ENCODE measurements around the gene PALM3.
"Not testable (repeated sequence)": the region's sequence is repeated elsewhere in the genome, so short reads cannot be mapped to it uniquely, and the experiment has no call there.

PALM3 gene

GRCh38 chr19:14054099-14054498, 7.8 kb downstream of the PALM3 start:
- TF ChIP-seq CTCF (IDR thresholded peaks at IDR 0.05; ENCODE audit: low read depth, low read length) = no peak
- no peak for DNase-seq (ENCODE audit: low read depth in 2 of 2)

GRCh38 chr19:14053500-14053899, 8.4 kb downstream of the PALM3 start:
- no peak for TF ChIP-seq CTCF (IDR thresholded peaks at IDR 0.05; ENCODE audit: low read depth, low read length)
- DNase-seq (ENCODE audit: low read depth in 2 of 2) = no peak

More at GRCh38 chr19:14054099-14054498, 7.8 kb downstream of the PALM3 start:
- H3K4me3 ChIP-seq (replicated peaks in 1 of 2; ENCODE audit: low read depth in 2 of 2, low read length in 2 of 2) = no peak overlapping the region

GRCh38 chr19:14053032-14053431, 8.8 kb downstream of the PALM3 start:
- no peak for TF ChIP-seq CTCF (IDR thresholded peaks at IDR 0.05; ENCODE audit: low read depth, low read length)
- DNase-seq (ENCODE audit: low read depth in 2 of 2) = no peak

More at GRCh38 chr19:14053500-14053899, 8.4 kb downstream of the PALM3 start:
- H3K4me3 ChIP-seq (replicated peaks in 1 of 2; ENCODE audit: low read depth in 2 of 2, low read length in 2 of 2) = no peak overlapping the region

GRCh38 chr19:14052470-14052869, 9.4 kb downstream of the PALM3 start:
- no peak overlapping the region for H3K4me3 ChIP-seq (replicated peaks in 1 of 2; ENCODE audit: low read depth in 2 of 2, low read length in 2 of 2)
- DNase-seq (ENCODE audit: low read depth in 2 of 2) = no peak
- no peak for TF ChIP-seq CTCF (IDR thresholded peaks at IDR 0.05; ENCODE audit: low read depth, low read length)

More at GRCh38 chr19:14053032-14053431, 8.8 kb downstream of the PALM3 start:
- H3K4me3 ChIP-seq (replicated peaks in 1 of 2; ENCODE audit: low read depth in 2 of 2, low read length in 2 of 2) = no peak overlapping the region

- TF ChIP-seq CTCF (IDR thresholded peaks at IDR 0.05; ENCODE audit: low read depth, low read length) = no peak
- no peak overlapping the region for H3K4me3 ChIP-seq (replicated peaks in 1 of 2; ENCODE audit: low read depth in 2 of 2, low read length in 2 of 2)
- no peak for DNase-seq (ENCODE audit: low read depth in 2 of 2)
These were observed 9.9 kb downstream of the PALM3 start for GRCh38 chr19:14051980-14052379.

GRCh38 chr19:14050961-14051360, 10.9 kb downstream of the PALM3 start:
- peak; percentile 6 for TF ChIP-seq CTCF (IDR thresholded peaks at IDR 0.05; ENCODE audit: low read depth, low read length)
- DNase-seq (ENCODE audit: low read depth in 2 of 2); H3K4me3 ChIP-seq (replicated peaks in 1 of 2; ENCODE audit: low read depth in 2 of 2, low read length in 2 of 2): not testable (repeated sequence)

GRCh38 chr19:14050512-14050911, 11.4 kb downstream of the PALM3 start:
- no peak for TF ChIP-seq CTCF (IDR thresholded peaks at IDR 0.05; ENCODE audit: low read depth, low read length)
- no peak for DNase-seq (ENCODE audit: low read depth in 2 of 2)

More at GRCh38 chr19:14050512-14050911, 11.4 kb downstream of the PALM3 start:
- H3K4me3 ChIP-seq (replicated peaks in 1 of 2; ENCODE audit: low read depth in 2 of 2, low read length in 2 of 2) = no peak overlapping the region
